ENCODE measurements around the gene HAND2. TPM values are rescaled to one million over a fixed set of nuclear protein-coding genes. Genes with fewer than 3 reads are reported as not detected.

The HAND2 gene
- total and polyA plus RNA-seq, 9 donors = 0.14 to 9.2 (median 0.75) TPM

DNA sequence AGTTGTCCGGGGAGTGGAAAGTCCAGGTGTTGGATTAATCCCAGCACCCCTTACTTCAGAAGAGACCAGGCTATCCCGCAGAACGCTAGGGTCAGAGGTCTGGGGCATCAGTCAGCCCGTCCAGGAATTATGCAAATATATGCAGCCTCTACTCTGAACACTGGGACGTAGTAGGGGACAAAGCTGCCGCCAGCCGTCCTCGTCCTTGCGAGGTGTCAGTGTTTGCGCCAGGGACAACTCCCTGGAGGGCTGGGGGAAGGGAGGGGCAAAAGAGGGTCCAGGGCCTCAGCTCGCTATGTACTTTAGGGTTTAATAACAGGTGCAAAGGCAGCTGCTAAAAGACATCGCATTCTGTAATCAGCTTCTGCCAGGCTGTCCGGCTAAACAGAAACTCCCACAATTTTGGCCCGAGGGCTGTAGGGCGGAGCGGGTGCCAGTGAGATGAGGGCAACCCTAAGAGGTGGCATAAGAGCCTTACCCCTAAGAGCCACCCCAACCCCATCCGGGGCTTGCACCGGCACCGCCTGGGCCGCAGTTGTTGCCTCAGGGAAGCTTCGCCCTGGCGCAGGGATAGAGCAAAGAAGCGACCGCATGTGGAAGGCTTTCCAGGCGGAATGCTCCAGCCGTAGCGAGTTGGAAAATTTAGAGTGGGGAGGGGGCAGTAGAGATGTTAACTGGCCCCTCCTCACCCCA lies 8.4 kb downstream of the HAND2 start:
- peak overlapping the region; percentile 53 for H3K4me3 ChIP-seq (ENCODE audit: low read length)
- H3K36me3 ChIP-seq (ENCODE audit: control insufficient read depth, insufficient read depth, low read length) = no peaks in the 10 kb centered on the region
- peak overlapping the region; percentile 91 for H3K27ac ChIP-seq (ENCODE audit: low read length)
- H3K4me1 ChIP-seq (ENCODE audit: control insufficient read depth, insufficient read depth, low read length) = peaks cover 53% of the 10 kb centered on the region
- H3K27me3 ChIP-seq (ENCODE audit: control insufficient read depth, insufficient read depth, low read length) = peaks cover 97% of the 10 kb centered on the region
- WGBS (ENCODE audit: insufficient coverage) = 14% methylated on average over 13 of the region's 27 CpGs
- H3K9me3 ChIP-seq (replicated peaks; ENCODE audit: control insufficient read depth, low read depth, low read length) = no peaks in the 10 kb centered on the region
- peak; percentile 68 for DNase-seq

DNA sequence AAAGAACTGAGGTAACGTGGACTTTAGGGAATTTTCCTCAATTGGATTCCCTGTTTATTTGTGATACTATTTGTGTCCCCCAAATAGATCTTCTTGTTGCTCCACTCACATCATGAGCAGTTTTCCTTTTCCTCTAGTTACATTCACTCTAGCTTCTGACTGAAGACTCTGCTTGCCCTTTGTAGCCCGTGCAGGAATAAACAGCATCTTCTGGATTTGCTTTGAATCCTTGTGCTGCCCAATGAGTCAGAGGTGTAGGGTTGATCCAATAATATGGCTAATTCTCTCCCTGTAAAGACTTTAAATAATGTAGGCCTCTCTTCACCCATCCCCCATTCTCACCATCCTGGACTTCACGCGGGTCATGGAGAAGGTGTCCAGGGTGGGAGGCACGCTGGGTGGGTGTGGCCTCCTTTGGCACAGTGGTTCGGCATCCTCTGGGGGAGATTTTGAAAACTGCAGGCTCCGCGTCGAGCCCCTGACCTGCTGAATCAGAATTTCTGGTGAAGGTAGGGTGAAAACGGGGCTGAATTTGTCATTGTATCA lies 9.0 kb downstream of the HAND2 start:
- peaks cover 56% of the 10 kb centered on the region for H3K4me1 ChIP-seq (ENCODE audit: control insufficient read depth, insufficient read depth, low read length)
- H3K9me3 ChIP-seq (replicated peaks; ENCODE audit: control insufficient read depth, low read depth, low read length) = no peaks in the 10 kb centered on the region
- peaks cover 99% of the 10 kb centered on the region for H3K27me3 ChIP-seq (ENCODE audit: control insufficient read depth, insufficient read depth, low read length)
- no peaks in the 10 kb centered on the region for H3K36me3 ChIP-seq (ENCODE audit: control insufficient read depth, insufficient read depth, low read length)
- DNase-seq = no peak
- H3K27ac ChIP-seq (ENCODE audit: low read length) = no peak overlapping the region
- H3K4me3 ChIP-seq (ENCODE audit: low read length) = no peak overlapping the region
- no CpG with 5 or more reads among the region's 10 CpGs for WGBS (ENCODE audit: insufficient coverage)

DNA sequence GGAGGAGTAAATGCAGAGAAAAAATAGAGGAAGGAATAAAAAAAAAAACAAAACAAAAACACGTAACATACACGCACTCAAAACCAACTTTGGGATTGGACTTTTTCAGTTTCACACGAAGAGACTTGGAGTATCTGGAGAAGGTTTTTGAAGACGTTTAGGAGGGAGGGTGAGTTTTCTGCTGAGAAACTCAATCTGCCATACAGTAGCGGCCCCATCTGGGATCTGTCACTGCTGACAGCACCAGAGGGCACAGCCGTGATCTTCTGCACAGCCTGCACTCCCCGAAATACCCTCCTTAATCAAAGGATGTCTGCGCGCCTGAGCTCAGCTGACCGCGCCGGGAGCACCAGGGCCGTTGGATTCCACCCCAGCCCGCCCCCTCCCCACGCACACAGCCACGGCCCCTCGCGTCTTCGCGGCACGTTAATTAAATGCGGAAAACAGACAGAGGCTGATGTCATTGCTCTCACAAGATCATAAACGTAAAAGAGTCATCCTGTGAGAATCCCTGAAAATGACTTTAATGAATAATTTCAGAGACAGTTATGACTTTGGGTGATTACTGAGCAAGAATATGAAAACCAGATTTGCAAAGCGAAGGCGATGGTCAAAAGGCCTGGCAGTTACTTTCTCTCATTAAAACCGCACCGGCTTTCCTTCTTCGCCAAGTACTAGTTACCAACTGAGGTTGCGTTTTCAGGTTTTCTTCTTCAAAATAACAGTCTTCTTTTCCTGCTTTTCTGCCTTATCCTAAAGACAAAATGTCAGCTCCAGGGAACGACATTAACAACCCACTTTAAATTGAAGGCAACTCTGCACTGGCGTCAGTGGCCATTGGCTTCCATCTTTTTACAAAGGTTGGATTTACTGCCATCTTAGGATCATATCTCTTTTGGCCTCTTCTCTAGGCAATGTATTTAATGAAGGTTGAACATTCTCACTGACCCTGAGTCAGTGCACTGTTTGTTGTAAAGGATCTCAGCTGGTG lies 10.6 kb downstream of the HAND2 start:
- no peak overlapping the region for H3K27ac ChIP-seq (ENCODE audit: low read length)
- no peaks in the 10 kb centered on the region for H3K36me3 ChIP-seq (ENCODE audit: control insufficient read depth, insufficient read depth, low read length)
- H3K27me3 ChIP-seq (ENCODE audit: control insufficient read depth, insufficient read depth, low read length) = peaks cover 97% of the 10 kb centered on the region
- DNase-seq = no peak
- peaks cover 50% of the 10 kb centered on the region for H3K4me1 ChIP-seq (ENCODE audit: control insufficient read depth, insufficient read depth, low read length)
- H3K9me3 ChIP-seq (replicated peaks; ENCODE audit: control insufficient read depth, low read depth, low read length) = no peaks in the 10 kb centered on the region
- 60% methylated on average over 22 of the region's 31 CpGs for WGBS (ENCODE audit: insufficient coverage)
- no peak overlapping the region for H3K4me3 ChIP-seq (ENCODE audit: low read length)

DNA sequence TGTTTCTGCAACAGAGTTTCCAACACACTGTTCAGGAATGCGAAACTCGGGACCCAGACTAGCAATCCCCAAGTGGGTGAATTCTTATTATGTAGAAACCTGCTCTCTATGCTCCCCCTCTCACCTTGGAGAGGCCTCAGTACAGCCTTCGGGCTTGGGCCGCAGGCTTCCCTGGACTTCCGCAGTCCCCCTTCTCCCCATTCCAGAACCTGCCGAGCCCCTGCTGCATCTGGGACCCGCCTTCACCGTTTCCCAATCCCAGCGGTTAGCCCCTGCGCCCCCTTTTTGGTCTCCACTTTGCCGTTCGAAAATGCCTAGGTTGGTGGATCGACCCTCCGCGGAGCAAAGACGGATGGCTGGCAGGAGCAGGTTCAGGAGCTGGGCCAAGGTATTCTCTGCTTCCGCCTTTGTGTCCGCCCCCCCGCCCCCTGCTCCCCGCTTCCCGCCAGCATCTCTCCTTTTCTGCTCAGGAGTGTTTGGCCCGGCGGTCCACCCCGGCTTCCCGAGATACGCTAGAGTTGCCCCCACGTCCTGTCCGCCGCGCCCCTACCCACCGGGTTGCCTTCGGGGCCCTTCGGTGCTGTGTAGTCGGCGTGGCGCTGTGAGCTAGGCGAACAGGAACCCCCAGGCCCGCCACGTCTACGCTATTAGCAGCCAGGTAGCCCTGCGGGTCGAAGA lies 11.5 kb downstream of the HAND2 start:
- H3K4me1 ChIP-seq (ENCODE audit: control insufficient read depth, insufficient read depth, low read length) = peaks cover 50% of the 10 kb centered on the region
- 7% methylated on average over 27 of the region's 42 CpGs for WGBS (ENCODE audit: insufficient coverage)
- DNase-seq = no peak
- no peaks in the 10 kb centered on the region for H3K9me3 ChIP-seq (replicated peaks; ENCODE audit: control insufficient read depth, low read depth, low read length)
- H3K4me3 ChIP-seq (ENCODE audit: low read length) = peak overlapping the region; percentile 7
- no peak overlapping the region for H3K27ac ChIP-seq (ENCODE audit: low read length)
- peaks cover 93% of the 10 kb centered on the region for H3K27me3 ChIP-seq (ENCODE audit: control insufficient read depth, insufficient read depth, low read length)
- no peaks in the 10 kb centered on the region for H3K36me3 ChIP-seq (ENCODE audit: control insufficient read depth, insufficient read depth, low read length)

DNA sequence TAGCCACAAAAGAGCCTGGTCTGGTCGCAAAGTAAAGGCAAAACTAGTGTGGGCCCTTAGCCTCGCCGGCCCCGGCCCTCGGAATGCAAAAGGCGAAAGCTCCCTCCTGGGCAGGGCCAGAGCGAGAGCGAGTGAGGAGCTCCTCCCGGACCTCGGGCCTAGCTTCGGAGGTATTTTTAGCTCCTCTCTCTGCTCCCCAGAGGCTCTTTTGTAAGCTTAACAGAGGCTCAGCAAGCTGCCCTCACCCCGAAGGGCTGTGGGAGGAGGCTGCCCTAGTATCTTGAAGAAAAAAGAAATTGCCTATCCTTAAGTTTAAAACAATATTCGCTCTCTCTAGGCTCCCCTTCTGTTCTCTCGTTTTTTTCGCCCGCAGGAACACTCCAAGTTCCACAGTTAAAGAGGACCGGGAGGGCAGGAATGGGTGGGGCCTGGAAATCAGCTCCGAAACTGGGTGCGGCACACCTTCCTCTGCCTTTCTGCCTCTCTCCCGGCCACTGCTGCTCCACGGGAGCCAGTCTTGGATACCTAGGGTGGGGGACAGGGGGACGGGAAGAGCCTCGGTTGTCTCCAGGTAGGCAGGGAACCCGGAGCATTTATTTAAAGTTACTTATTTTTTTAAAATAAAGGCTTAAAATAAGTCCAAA lies 12.1 kb downstream of the HAND2 start:
- Histone ChIP-seq H3K9me3 (replicated peaks; ENCODE audit: control insufficient read depth, low read depth, low read length) (no peaks in the 10 kb centered on the region), H3K4me1 (ENCODE audit: control insufficient read depth, insufficient read depth, low read length) (peaks cover 45% of the 10 kb centered on the region), H3K36me3 (ENCODE audit: control insufficient read depth, insufficient read depth, low read length) (no peaks in the 10 kb centered on the region), H3K27me3 (ENCODE audit: control insufficient read depth, insufficient read depth, low read length) (peaks cover 90% of the 10 kb centered on the region), H3K4me3 (ENCODE audit: low read length) (no peak overlapping the region), H3K27ac (ENCODE audit: low read length) (no peak overlapping the region)
- no peak for DNase-seq
- 25% methylated on average over 8 of the region's 24 CpGs for whole genome bisulfite sequencing (ENCODE audit: insufficient coverage)

DNA sequence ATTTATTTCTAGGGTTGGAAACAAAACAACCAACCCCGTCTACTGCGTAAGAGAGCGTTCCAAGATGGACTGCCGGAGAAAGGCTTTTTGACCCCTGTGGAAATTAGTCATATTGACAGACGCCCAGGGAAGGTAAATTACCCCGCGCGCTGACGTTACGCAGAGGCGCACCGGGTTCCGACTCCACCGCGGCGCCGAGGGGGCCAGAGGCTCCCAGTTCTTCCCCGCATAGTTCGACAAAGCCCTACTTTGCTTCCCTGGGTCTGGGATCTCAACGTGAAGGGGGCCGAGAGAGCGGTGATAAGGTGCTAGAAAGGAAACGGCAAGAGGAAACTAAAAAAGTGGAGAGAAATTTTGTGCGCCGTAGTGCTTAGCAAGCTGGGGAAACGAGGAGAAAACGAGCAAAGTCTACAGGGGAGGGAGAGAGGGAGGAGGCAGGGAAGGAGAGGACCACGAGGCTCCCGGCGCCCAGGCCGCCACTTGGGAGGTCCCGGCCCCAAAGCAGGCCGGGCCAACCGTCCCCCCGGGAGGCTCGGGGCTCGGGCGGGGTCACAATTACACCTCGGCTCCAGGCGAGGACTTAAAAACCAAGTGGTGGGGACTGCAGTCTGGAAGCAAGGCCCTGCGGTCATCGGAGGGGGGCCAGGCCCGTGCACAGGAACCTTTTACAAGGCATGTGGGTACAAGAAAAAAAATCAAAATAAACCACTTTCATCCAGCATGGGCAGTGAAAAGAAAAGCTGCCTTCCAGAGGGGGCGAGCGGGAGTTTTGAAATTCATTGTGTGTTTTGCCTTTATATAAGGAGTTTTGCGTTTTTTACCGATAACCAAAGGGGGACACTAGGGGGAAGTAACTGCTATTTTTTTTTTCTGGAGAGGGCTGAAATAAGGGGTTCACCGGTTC lies 13.2 kb downstream of the HAND2 start:
- peaks cover 36% of the 10 kb centered on the region for H3K4me1 ChIP-seq (ENCODE audit: control insufficient read depth, insufficient read depth, low read length)
- DNase-seq = no peak

DNA sequence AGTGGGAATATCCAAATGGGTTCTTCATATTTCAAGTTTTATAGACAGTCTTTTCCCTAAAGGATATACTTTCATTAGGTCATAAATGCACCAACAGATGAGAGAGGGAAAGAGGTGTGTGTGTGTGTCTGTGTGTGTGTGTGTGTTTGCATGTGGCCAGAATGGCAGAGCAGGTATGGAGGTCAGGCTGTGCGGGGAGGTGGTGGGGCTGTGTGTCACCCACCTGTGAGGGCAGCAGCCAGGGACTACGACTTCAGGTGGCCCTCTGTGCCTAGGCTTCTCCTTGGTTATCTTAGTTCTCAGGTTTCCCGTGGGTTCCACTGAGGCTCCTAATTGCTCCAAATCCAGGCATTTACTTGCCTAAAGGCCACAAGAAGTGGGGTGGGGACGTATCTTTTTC lies 14.6 kb downstream of the HAND2 start:
- Histone ChIP-seq H3K36me3 (ENCODE audit: control insufficient read depth, insufficient read depth, low read length) (no peaks in the 10 kb centered on the region), H3K4me3 (ENCODE audit: low read length) (no peak overlapping the region), H3K27me3 (ENCODE audit: control insufficient read depth, insufficient read depth, low read length) (peaks cover 90% of the 10 kb centered on the region), H3K4me1 (ENCODE audit: control insufficient read depth, insufficient read depth, low read length) (peaks cover 26% of the 10 kb centered on the region), H3K27ac (ENCODE audit: low read length) (no peak overlapping the region), H3K9me3 (replicated peaks; ENCODE audit: control insufficient read depth, low read depth, low read length) (no peaks in the 10 kb centered on the region)
- no peak for DNase-seq
- WGBS (ENCODE audit: insufficient coverage) = 60% methylated on average over 1 of the region's 4 CpGs

More for the DNA sequence above, 13.2 kb downstream of the HAND2 start:
- no peaks in the 10 kb centered on the region for H3K36me3 ChIP-seq (ENCODE audit: control insufficient read depth, insufficient read depth, low read length)
- peaks cover 89% of the 10 kb centered on the region for H3K27me3 ChIP-seq (ENCODE audit: control insufficient read depth, insufficient read depth, low read length)
- no peak overlapping the region for H3K4me3 ChIP-seq (ENCODE audit: low read length)
- 7% methylated on average over 30 of the region's 48 CpGs for WGBS (ENCODE audit: insufficient coverage)
- H3K27ac ChIP-seq (ENCODE audit: low read length) = no peak overlapping the region
- no peaks in the 10 kb centered on the region for H3K9me3 ChIP-seq (replicated peaks; ENCODE audit: control insufficient read depth, low read depth, low read length)

DNA sequence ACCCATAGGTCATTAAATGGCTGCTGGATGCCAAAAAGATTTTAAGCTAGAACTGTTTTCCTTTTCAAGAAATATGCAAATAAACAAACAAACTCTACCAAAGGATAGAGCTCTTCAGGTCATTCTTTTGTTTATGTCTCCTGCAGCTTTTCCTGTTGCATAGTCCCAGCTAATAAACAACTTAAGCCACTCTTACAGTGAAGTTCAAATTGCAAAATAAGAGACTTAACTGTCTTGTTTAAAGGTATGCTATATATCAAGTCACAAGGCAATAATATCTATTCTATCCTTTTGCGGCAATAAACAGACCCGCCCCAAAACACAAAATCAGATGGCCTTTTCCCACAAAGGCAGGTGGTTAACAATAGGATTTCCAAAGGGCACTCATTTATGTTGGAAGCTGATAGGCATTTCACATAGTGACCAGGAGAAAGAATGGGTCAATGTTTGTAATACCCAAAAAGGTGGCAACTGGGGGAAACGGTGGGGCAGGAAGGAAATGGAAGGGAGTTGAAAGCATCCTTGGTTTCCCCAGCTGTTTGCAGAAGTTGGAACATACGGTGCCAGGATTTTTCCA lies 15.3 kb downstream of the HAND2 start:
- peaks cover 89% of the 10 kb centered on the region for H3K27me3 ChIP-seq (ENCODE audit: control insufficient read depth, insufficient read depth, low read length)
- no peak for DNase-seq
- H3K4me1 ChIP-seq (ENCODE audit: control insufficient read depth, insufficient read depth, low read length) = peaks cover 26% of the 10 kb centered on the region
- H3K4me3 ChIP-seq (ENCODE audit: low read length) = no peak overlapping the region
- H3K9me3 ChIP-seq (replicated peaks; ENCODE audit: control insufficient read depth, low read depth, low read length) = no peaks in the 10 kb centered on the region
- H3K36me3 ChIP-seq (ENCODE audit: control insufficient read depth, insufficient read depth, low read length) = no peaks in the 10 kb centered on the region
- 45% methylated on average over 2 of the region's 4 CpGs for WGBS (ENCODE audit: insufficient coverage)
- H3K27ac ChIP-seq (ENCODE audit: low read length) = no peak overlapping the region

DNA sequence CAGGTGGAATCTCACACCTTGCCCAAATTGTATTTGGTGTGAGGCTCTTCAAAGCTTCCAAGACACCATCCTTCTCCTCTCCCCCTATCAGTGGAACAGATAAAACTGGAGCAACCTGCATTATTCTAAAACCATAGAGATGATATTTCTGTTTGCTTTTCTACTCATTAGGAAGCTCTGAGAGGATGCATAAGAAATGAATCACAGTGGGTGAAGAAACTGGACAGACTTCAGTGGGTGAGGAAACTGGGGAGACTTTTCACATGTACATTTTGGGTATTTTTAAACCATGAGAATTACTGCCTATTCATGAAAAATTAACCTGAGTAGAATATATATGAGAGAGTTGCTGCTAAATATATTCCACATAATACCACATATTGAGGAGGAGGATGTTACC lies 16.4 kb downstream of the HAND2 start:
- H3K4me1 ChIP-seq (ENCODE audit: control insufficient read depth, insufficient read depth, low read length) = peaks cover 27% of the 10 kb centered on the region
- no peak for DNase-seq
- no peaks in the 10 kb centered on the region for H3K36me3 ChIP-seq (ENCODE audit: control insufficient read depth, insufficient read depth, low read length)
- H3K27me3 ChIP-seq (ENCODE audit: control insufficient read depth, insufficient read depth, low read length) = peaks cover 89% of the 10 kb centered on the region
- no peak overlapping the region for H3K27ac ChIP-seq (ENCODE audit: low read length)
- H3K4me3 ChIP-seq (ENCODE audit: low read length) = no peak overlapping the region
- H3K9me3 ChIP-seq (replicated peaks; ENCODE audit: control insufficient read depth, low read depth, low read length) = no peaks in the 10 kb centered on the region
